Activated CD8-positive, alpha-beta memory T cell treated with anti-CD3 and anti-CD28 coated beads for 1 hour (primary cell): ENCODE results near the gene FMN1.

Source experiments
- DNase-seq, 2 donors: peaks; one replicate each; pipeline ENCODE4 v3.0.0-alpha.2; 2020; ENCODE audit warnings: low read depth in 1 of 2; ENCODE audit errors: extremely low read depth in 1 of 2

The FMN1 gene

GRCh38 chr15:33200444-33200843 is 5.9 kb upstream of the FMN1 start:
- no peak for DNase-seq

GRCh38 chr15:33198541-33198940 is 4.0 kb upstream of the FMN1 start:
- DNase-seq, result no peak

GRCh38 chr15:33197636-33198035 is 3.1 kb upstream of the FMN1 start:
- DNase-seq, result no peak

- DNase-seq, result no peak
Measured at GRCh38 chr15:33194237-33194636, 277 bp downstream of the FMN1 start.

GRCh38 chr15:33191591-33191990 is 2.9 kb downstream of the FMN1 start:
- DNase-seq, result no peak

- no peak for DNase-seq
Measured at GRCh38 chr15:33190539-33190938, 4.0 kb downstream of the FMN1 start.

- DNase-seq, result no peak
Measured at GRCh38 chr15:33188641-33189257, 5.8 kb downstream of the FMN1 start.

DNA sequence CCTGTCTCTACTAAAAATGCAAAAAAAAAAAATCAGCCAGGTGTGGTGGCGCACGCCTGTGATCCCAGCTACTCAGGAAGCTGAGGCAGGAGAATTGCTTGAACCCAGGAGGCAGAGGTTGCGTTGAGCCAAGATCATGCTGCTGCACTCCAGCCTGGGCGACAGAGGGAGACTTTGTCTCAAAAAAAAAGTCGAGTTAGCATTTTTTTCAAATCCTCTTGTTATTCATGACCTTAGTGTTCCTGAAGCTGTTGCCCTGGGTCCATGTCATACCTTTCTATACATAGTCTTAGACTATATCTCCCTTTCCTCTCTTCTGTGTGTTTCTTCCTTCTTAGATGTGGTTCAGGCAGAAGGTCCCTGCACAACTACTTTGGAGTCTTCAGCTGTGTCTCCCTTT is 6.4 kb downstream of the FMN1 start:
- no peak for DNase-seq

GRCh38 chr15:33183334-33183733 is 11.2 kb downstream of the FMN1 start:
- DNase-seq, result no peak

DNA sequence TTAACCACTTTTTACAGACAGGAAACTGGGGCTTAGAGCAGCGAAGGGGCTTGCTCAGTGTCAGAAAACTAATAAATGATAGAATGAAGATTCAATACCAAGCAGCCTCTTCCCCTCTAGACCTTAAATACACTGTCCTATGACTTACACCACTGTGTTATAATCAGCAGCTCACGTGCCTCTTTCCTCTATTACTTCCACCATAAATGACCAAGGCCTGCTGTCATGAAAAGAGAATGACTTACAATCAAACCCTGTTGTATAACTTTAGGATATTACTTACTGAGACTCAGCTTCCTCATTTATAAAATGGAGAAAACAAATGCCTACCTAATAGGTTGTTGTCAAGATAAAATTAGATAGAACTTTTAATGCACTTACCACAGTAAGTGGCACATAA is 11.6 kb downstream of the FMN1 start:
- no peak for DNase-seq

GRCh38 chr15:33182278-33182905 is 12.1 kb downstream of the FMN1 start:
- no peak for DNase-seq

- no peak for DNase-seq
Measured at GRCh38 chr15:33179874-33180273, 14.6 kb downstream of the FMN1 start.

DNA sequence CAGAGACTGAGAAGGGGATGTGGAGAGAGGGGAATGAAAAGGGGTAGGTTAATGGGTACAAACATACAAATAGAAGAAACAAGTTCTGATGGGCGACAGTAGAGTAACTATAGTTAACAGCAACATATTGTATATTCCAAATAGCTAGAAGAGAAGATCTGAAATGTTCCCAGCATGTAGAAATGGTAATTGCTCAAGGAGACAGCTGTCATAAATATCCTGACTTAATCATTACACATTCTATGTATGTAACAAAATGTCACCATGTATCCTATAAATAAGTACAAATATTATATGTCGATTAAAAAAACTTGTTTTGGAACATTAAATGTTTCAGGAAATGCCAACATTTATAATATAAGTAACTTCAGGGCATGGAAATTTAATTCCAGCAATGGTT is 23.3 kb downstream of the FMN1 start:
- DNase-seq, result no peak

DNA sequence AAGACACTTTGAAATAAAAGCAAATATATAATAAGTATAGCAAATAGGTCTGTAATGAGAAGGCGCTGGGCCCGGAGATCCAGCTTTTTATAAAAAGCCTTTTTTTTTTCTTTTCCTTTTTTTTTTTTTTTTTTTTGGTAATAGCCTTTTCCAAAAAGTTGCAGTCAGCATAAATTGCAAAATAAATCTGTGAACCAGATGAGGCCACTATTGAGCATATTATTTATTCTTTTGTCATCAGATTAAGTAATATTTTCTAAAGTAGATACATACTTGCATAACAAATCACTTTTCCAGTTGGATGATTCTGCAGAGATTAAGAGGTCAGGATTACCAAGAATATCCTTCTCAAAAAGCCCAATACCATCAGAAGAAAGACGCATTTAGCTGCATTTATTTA is 24.9 kb downstream of the FMN1 start:
- DNase-seq, result no peak

DNA sequence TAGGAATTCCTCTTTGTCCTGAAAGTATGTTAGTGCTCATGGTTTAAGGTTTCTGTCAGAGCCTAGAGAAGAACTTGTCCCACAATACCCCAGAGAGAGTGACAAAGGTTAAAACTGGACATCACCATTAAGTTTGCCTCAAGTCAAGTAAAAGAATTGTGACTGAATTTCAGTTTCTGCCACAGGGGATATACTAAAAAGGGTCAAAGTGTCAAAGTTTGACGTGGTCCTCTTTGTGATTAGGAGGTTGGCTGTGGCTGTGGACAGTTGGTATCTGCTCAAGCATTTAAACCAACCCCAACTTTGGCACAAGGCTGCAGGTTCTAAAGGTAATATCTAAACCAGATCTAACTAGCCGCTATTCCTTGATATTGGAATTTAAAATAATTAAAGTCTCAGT is 26.1 kb downstream of the FMN1 start:
- no peak for DNase-seq

DNA sequence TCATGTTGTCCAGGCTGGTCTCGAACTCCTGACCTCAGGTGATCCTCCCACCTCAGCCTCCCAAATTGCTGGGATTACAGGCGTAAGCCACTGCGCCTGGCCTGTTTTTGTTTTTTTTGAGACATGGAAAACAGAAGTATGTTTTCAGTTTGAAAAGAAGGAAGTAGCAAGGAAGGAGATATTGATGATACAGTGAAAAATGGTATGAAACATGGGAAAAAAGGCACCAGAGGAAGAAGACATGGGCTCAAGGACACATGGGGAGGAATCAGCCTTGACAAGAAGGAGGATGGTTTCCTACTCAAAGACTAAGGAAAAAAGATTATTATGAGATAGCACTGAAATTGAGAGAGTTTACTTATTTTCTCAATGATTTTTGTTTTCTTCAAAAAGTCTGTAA is 30.7 kb downstream of the FMN1 start:
- no peak for DNase-seq

DNA sequence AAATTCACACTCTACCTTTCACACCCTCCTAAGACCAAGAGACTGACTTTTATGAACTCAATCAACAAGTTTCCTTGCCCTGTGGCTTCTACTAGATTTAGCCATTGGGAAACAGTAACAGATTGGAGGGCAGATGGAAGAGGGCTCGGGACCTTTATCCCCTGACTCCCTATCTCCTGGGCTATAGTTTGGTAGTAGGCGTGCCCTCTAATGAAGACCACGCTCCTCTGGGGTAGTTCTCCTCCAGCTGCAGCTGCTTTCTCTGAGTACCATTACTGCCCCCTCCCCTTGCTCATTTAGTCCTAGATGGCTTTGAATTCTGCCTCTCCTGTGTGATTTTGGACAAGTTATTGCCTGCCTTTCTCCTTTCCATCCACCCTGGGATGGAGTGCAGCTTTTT is 33.3 kb downstream of the FMN1 start:
- no peak for DNase-seq

GRCh38 chr15:33160581-33161165 is 33.8 kb downstream of the FMN1 start:
- no peak for DNase-seq

DNA sequence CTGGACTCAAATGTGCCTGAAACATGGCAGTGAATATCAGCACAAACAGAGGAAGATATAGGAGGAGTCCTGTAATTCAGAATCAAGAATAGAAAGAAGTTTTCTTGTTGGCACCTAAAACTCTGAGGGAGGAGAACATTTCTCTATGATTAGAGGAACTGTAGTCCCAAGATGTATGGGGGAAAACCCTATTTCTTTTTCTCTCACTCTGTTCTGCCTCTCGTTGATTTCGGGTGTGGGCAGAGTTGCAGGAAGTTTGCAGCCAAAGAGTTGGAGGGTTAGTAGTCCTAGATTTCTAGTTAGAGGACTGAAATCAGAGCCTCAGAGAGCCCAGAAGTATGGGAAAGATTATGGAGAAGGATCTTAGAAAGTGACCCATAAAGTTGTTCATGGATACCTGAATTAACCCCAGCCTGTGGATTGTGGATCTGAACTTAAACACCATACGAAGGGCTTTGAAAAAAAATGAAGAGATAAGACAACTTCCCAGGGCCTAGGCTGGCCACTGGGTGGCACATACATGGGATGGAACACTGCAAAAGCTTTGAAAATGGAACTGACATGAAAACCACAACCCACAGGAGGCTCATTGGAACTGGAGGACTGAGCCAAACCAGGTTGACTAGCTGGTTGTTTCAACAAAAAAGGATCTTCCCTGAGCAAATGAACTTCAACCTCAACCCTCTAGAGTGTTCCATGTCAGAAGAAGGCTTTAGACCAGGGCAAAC is 34.6 kb downstream of the FMN1 start:
- no peak for DNase-seq

GRCh38 chr15:33158366-33158765 is 36.1 kb downstream of the FMN1 start:
- DNase-seq, result no peak

- no peak for DNase-seq
Measured at GRCh38 chr15:33157371-33158037, 37.0 kb downstream of the FMN1 start.
